ENCODE measurements around the gene HLA-A. TPM values are rescaled to one million over a fixed set of nuclear protein-coding genes. Genes with fewer than 3 reads are reported as not detected.

HLA-A gene
- total RNA-seq (1,000 to 10,000 TPM in 7 of 9 donors, 100 to 1,000 TPM in 2; 338 to 2,952 (median 1,253) TPM), polyA plus RNA-seq (1,000 to 10,000 TPM in 2 of 3 donors, 100 to 1,000 TPM in 1; 341 to 1,363 (median 1,237) TPM)
- long read RNA-seq, donor 1, transcript HLA-A-203 (8 exons, 1,611 nt): major isoform, 44 of 83 reads
- long read RNA-seq, donor 1, partial matches to known transcripts: 33 of 83 reads
- long read RNA-seq, donor 1, other reads (novel, unspliced or antisense): 6 of 83 reads
- long read RNA-seq, donor 2, transcript HLA-A-203 (8 exons, 1,611 nt): major isoform, 55 of 94 reads
- long read RNA-seq, donor 2, partial matches to known transcripts: 30 of 94 reads
- long read RNA-seq, donor 2, other reads (novel, unspliced or antisense): 9 of 94 reads
- long read RNA-seq, donor 3, transcript HLA-A-203 (8 exons, 1,611 nt): major isoform, 23 of 45 reads
- long read RNA-seq, donor 3, partial matches to known transcripts: 21 of 45 reads
- long read RNA-seq, donor 3, other reads (novel, unspliced or antisense): 0 of 45 reads
- long read RNA-seq, donor 4, transcript HLA-A-202 (8 exons, 1,854 nt): minor isoform, 124 of 1,046 reads
- long read RNA-seq, donor 4, transcript HLA-A-203 (8 exons, 1,611 nt): major isoform, 744 of 1,046 reads
- long read RNA-seq, donor 4, partial matches to known transcripts: 113 of 1,046 reads
- long read RNA-seq, donor 4, other reads (novel, unspliced or antisense): 65 of 1,046 reads
- long read RNA-seq, donor 5, transcript HLA-A-203 (8 exons, 1,611 nt): major isoform, 3,293 of 3,591 reads
- long read RNA-seq, donor 5, partial matches to known transcripts: 134 of 3,591 reads
- long read RNA-seq, donor 5, other reads (novel, unspliced or antisense): 164 of 3,591 reads
- long read RNA-seq, donor 6, transcript HLA-A-203 (8 exons, 1,611 nt): major isoform, 667 of 797 reads
- long read RNA-seq, donor 6, partial matches to known transcripts: 91 of 797 reads
- long read RNA-seq, donor 6, other reads (novel, unspliced or antisense): 39 of 797 reads
- long read RNA-seq, donor 7, transcript HLA-A-203 (8 exons, 1,611 nt): major isoform, 21 of 47 reads
- long read RNA-seq, donor 7, partial matches to known transcripts: 26 of 47 reads
- long read RNA-seq, donor 7, other reads (novel, unspliced or antisense): 0 of 47 reads
- long read RNA-seq, donor 8, transcript HLA-A-203 (8 exons, 1,611 nt): major isoform, 94 of 148 reads
- long read RNA-seq, donor 8, partial matches to known transcripts: 37 of 148 reads
- long read RNA-seq, donor 8, other reads (novel, unspliced or antisense): 17 of 148 reads
- long read RNA-seq, donor 9, transcript HLA-A-203 (8 exons, 1,611 nt): major isoform, 43 of 82 reads
- long read RNA-seq, donor 9, partial matches to known transcripts: 33 of 82 reads
- long read RNA-seq, donor 9, other reads (novel, unspliced or antisense): 6 of 82 reads
- long read RNA-seq, donor 10, transcript HLA-A-203 (8 exons, 1,611 nt): major isoform, 11 of 17 reads
- long read RNA-seq, donor 10, partial matches to known transcripts: 6 of 17 reads
- long read RNA-seq, donor 10, other reads (novel, unspliced or antisense): 0 of 17 reads

- peaks cover 0 to 4% of the 10 kb centered on the region in 2 donors for H3K36me3 ChIP-seq (replicated peaks in 1 of 2)
- H3K27me3 ChIP-seq: no peaks in the 10 kb centered on the region
- intact Hi-C loops (cut with DNase I): no loop called here
- H3K4me3 ChIP-seq: peak within 1 kb of the TSS; percentile 24 to 84 (median 30)
- DNase-seq: peak; percentile 93 to 99 (median 96)
- H3K27ac ChIP-seq: peak within 1 kb of the TSS; percentile 60 to 97 (median 83)
- H3K9me3 ChIP-seq (replicated peaks in 1 of 3): no peaks in the 10 kb centered on the region
- WGBS, 4 donors: 0 to 1% (median 1%) methylated on average over 15 to 59 of the region's 68 CpGs
- H3K4me1 ChIP-seq (replicated peaks in 1 of 2): peaks cover 0 to 3% of the 10 kb centered on the region in 2 donors
- TF ChIP-seq POLR2A (IDR thresholded peaks at IDR 0.05) (peak; percentile 93 to 96), CTCF (IDR thresholded peaks at IDR 0.05) (no peak)
Observed at GRCh38 chr6:29942275-29943052, at the start of gene HLA-A. Gene HLA-A (plus strand): TSS chr6:29942532. CDS start chr6:29942554, 22 bp downstream.

GRCh38 chr6:29892696-29893095 lies 49.6 kb upstream of the HLA-A start:
- no peak for DNase-seq
- no peaks in the 10 kb centered on the region for H3K9me3 ChIP-seq (replicated peaks in 1 of 3)
- TF ChIP-seq POLR2A (IDR thresholded peaks at IDR 0.05): no peak
- TF ChIP-seq CTCF (IDR thresholded peaks at IDR 0.05): no peak
- no peaks in the 10 kb centered on the region for H3K27me3 ChIP-seq
- H3K36me3 ChIP-seq (replicated peaks in 1 of 2): no peaks in the 10 kb centered on the region
- intact Hi-C loops (cut with DNase I): no loop called here
- H3K4me1 ChIP-seq (replicated peaks in 1 of 2): no peaks in the 10 kb centered on the region
- H3K4me3 ChIP-seq: no peak overlapping the region
- H3K27ac ChIP-seq: no peak overlapping the region

GRCh38 chr6:29899281-29899680 lies 43.1 kb upstream of the HLA-A start:
- 87 to 97% (median 91%) methylated on average over 3 of the region's 3 CpGs for WGBS, 4 donors
- no peak for DNase-seq
- TF ChIP-seq CTCF (IDR thresholded peaks at IDR 0.05): no peak
- TF ChIP-seq POLR2A (IDR thresholded peaks at IDR 0.05): no peak
- intact Hi-C loops (cut with DNase I): no loop called here
- H3K9me3 ChIP-seq (replicated peaks in 1 of 3): no peaks in the 10 kb centered on the region
- no peak overlapping the region for H3K4me3 ChIP-seq
- H3K4me1 ChIP-seq (replicated peaks in 1 of 2): no peaks in the 10 kb centered on the region
- no peaks in the 10 kb centered on the region for H3K27me3 ChIP-seq
- no peak overlapping the region for H3K27ac ChIP-seq
- H3K36me3 ChIP-seq (replicated peaks in 1 of 2): no peaks in the 10 kb centered on the region

Measured in adrenal gland (tissue), 19 donors.